CD14-positive monocyte (primary cell): ENCODE measurements around the gene SMAD9. TPM values are rescaled to one million over a fixed set of nuclear protein-coding genes. Genes with fewer than 3 reads are reported as not detected.

Source experiments
- DNase-seq, 3 donors: peaks; one replicate each; pipeline ENCODE4 v3.0.0-alpha.2; 2011 to 2022
- H2AFZ ChIP-seq: 2 replicates; pipeline ENCODE4 v1.6.0; 2012; ENCODE audit warnings: mild to moderate bottlenecking, low read depth, low read length, inconsistent platforms; ENCODE audit not compliant: insufficient read depth, poor library complexity, severe bottlenecking
- H3K27ac ChIP-seq, 2 donors: 1 replicate in 1 of 2; 2 replicates in 1 of 2; pipeline ENCODE4 v1.5.1; 2012 to 2013; ENCODE audit warnings: low read length in 2 of 2, control low read depth in 1 of 2, inconsistent platforms in 1 of 2, low read depth in 1 of 2, mild to moderate bottlenecking in 1 of 2
- H3K27me3 ChIP-seq, 2 donors: one replicate each; pipeline versions ENCODE4 v1.6.0 to v1.6.1; 2011 to 2013; ENCODE audit warnings: low read length in 2 of 2; ENCODE audit not compliant: control insufficient read depth in 2 of 2, insufficient read depth in 2 of 2
- H3K36me3 ChIP-seq, 2 donors: replicated peaks in 1 of 2; 1 replicate in 1 of 2; 2 replicates in 1 of 2; pipeline versions ENCODE4 v1.5.1 to v1.6.1; 2012 to 2013; ENCODE audit warnings: low read length in 2 of 2, control low read depth in 1 of 2, inconsistent platforms in 1 of 2, mild to moderate bottlenecking in 1 of 2; ENCODE audit not compliant: insufficient read depth in 2 of 2, control insufficient read depth in 1 of 2
- H3K4me1 ChIP-seq, 2 donors: 1 replicate in 1 of 2; 2 replicates in 1 of 2; pipeline versions ENCODE4 v1.5.1 to v1.6.1; 2012 to 2013; ENCODE audit warnings: low read length in 2 of 2, control low read depth in 1 of 2, inconsistent platforms in 1 of 2, mild to moderate bottlenecking in 1 of 2, moderate library complexity in 1 of 2; ENCODE audit not compliant: insufficient read depth in 2 of 2, control insufficient read depth in 1 of 2
- H3K4me2 ChIP-seq: replicated peaks from 2 replicates; pipeline ENCODE3; 2012; ENCODE audit warnings: low read length, moderate library complexity, mild to moderate bottlenecking; ENCODE audit not compliant: poor library complexity, severe bottlenecking; ENCODE audit errors: extremely low read depth
- H3K4me3 ChIP-seq, 3 experiments: fragments of 200-600 bp in 1 of 3; sonication (generic) in 1 of 3; replicated peaks in 1 of 3; 1 replicate in 2 of 3; 2 replicates in 1 of 3; pipeline ENCODE4 v1.5.1; 2011 to 2013; ENCODE audit warnings: low read length in 3 of 3, mild to moderate bottlenecking in 3 of 3, control low read depth in 2 of 3, low read depth in 2 of 3, inconsistent platforms in 1 of 3, moderate library complexity in 1 of 3
- H3K79me2 ChIP-seq: 2 replicates; pipeline ENCODE4 v1.6.0; 2012; ENCODE audit warnings: mild to moderate bottlenecking, control low read depth, inconsistent platforms, low read length, moderate library complexity; ENCODE audit not compliant: insufficient read depth
- H3K9ac ChIP-seq: 2 replicates; pipeline ENCODE4 v1.6.0; 2017; ENCODE audit warnings: low read length, mild to moderate bottlenecking; ENCODE audit not compliant: insufficient read depth, poor library complexity, severe bottlenecking
- H3K9me3 ChIP-seq, 2 donors: replicated peaks in 1 of 2; 1 replicate in 1 of 2; 2 replicates in 1 of 2; pipeline versions ENCODE4 v1.5.1 to v1.6.1; 2012 to 2013; ENCODE audit warnings: low read length in 2 of 2, control low read depth in 1 of 2; ENCODE audit not compliant: control insufficient read depth in 1 of 2, insufficient read depth in 1 of 2
- H4K20me1 ChIP-seq: 2 replicates; pipeline ENCODE4 v1.6.0; 2012; ENCODE audit warnings: mild to moderate bottlenecking, low read length, control low read depth, moderate library complexity; ENCODE audit not compliant: insufficient read depth
- H3K27ac Mint-ChIP-seq, 7 donors: one replicate each; pipeline ENCODE4 v1.8.0; 2020; ENCODE audit warnings: mild to moderate bottlenecking in 7 of 7, mixed read lengths in 7 of 7, moderate library complexity in 6 of 7, inconsistent platforms in 2 of 7
- H3K27me3 Mint-ChIP-seq, 3 donors: one replicate each; pipeline ENCODE4 v1.8.0; 2021 to 2022; ENCODE audit warnings: low read depth in 3 of 3, mild to moderate bottlenecking in 3 of 3, mixed read lengths in 3 of 3, moderate library complexity in 3 of 3, inconsistent platforms in 1 of 3
- H3K36me3 Mint-ChIP-seq, 2 donors: one replicate each; pipeline ENCODE4 v1.8.0; 2020; ENCODE audit warnings: mixed read lengths in 2 of 2, inconsistent platforms in 1 of 2, mild to moderate bottlenecking in 1 of 2
- H3K4me1 Mint-ChIP-seq: one replicate; pipeline ENCODE4 v1.8.0; 2020; ENCODE audit warnings: mild to moderate bottlenecking, mixed read lengths
- H3K4me3 Mint-ChIP-seq, 2 donors: one replicate each; pipeline ENCODE4 v1.8.0; 2020; ENCODE audit warnings: mild to moderate bottlenecking in 2 of 2, mixed read lengths in 2 of 2, moderate library complexity in 1 of 2
- H3K9me3 Mint-ChIP-seq, 7 donors: one replicate each; pipeline ENCODE4 v1.8.0; 2020 to 2022; ENCODE audit warnings: mixed read lengths in 7 of 7, mild to moderate bottlenecking in 6 of 7, moderate library complexity in 6 of 7, inconsistent platforms in 2 of 7
- WGBS: methylation state at CpG from one replicate; pipeline ENCODE4 v1.1.5; 2013; ENCODE audit warnings: missing lambda C conversion rate; ENCODE audit not compliant: insufficient coverage; 5-methylcytosine and 5-hydroxymethylcytosine counted together
- intact Hi-C, 2 donors: fragments of 100-400 bp; cut with micrococcal nuclease; formaldehyde crosslinking; loops; one replicate each; pipeline versions ENCODE4 v1.15.0 to v1.15.1; 2023
- polyA plus RNA-seq, 3 donors: library from polyadenylated mRNA; depleted of rRNA in 1 of 3; unstranded in 2 of 3; stranded (reverse) in 1 of 3; fragments of 300-500 nt in 2 of 3; fragments of >200 nt in 1 of 3; fragmentation: Illumina TruSeq in 2 of 3; gene quantifications; 1 replicate in 2 of 3; 2 replicates in 1 of 3; pipeline ENCODE4 v1.2.3, GENCODE V29; 2012 to 2021
- TF ChIP-seq, protein P1 (sequence below): fragments of 200-600 bp; IDR thresholded peaks from one replicate; pipeline ENCODE4 v1.8.0; 2022; ENCODE audit warnings: antibody characterized with exemption, mild to moderate bottlenecking

Gene SMAD9
- polyA plus RNA-seq, 3 donors, result not detected

DNA sequence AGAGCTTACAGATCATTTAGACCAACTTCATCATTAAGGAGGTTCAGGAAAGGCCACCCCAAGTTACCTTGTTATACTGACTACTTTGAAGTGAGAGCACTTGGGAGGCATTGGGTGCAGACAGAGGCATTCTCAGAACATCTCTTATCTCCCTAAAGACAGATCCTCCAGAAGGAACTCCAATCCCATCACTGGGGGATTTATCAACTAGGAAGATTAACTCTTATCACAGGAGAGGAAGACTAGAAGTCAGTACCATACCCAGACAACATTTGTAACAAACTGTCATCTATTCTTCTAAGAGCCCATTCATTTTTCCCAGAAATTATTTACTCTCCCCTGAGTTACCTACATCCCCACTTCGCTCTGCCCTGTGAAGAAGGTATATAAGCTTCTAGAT is 106.8 kb downstream of the SMAD9 start:
- Histone ChIP-seq H3K9ac (no peak overlapping the region), H3K27me3 (no peaks in the 10 kb centered on the region), H3K79me2 (no peaks in the 10 kb centered on the region), H3K4me2 (no peak overlapping the region), H3K4me1 (peaks cover 0 to 7% of the 10 kb centered on the region in 2 donors), H4K20me1 (no peaks in the 10 kb centered on the region), H3K4me3 (no peak overlapping the region), H3K36me3 (no peaks in the 10 kb centered on the region), H2AFZ (no peak overlapping the region), H3K27ac (no peak overlapping the region), H3K9me3 (no peaks in the 10 kb centered on the region)
- Mint-ChIP-seq H3K9me3 (no peaks in the 10 kb centered on the region), H3K27me3 (peaks cover 0 to 3% (median 2%) of the 10 kb centered on the region in 3 donors), H3K27ac (no peak overlapping the region), H3K4me3 (no peak overlapping the region), H3K36me3 (no peaks in the 10 kb centered on the region), H3K4me1 (peaks cover 9% of the 10 kb centered on the region)
- intact Hi-C loops, result no loop called here
- no peak for DNase-seq
- WGBS, result no CpG with 5 or more reads among the region's 1 CpG
- TF ChIP-seq, protein P1, sequence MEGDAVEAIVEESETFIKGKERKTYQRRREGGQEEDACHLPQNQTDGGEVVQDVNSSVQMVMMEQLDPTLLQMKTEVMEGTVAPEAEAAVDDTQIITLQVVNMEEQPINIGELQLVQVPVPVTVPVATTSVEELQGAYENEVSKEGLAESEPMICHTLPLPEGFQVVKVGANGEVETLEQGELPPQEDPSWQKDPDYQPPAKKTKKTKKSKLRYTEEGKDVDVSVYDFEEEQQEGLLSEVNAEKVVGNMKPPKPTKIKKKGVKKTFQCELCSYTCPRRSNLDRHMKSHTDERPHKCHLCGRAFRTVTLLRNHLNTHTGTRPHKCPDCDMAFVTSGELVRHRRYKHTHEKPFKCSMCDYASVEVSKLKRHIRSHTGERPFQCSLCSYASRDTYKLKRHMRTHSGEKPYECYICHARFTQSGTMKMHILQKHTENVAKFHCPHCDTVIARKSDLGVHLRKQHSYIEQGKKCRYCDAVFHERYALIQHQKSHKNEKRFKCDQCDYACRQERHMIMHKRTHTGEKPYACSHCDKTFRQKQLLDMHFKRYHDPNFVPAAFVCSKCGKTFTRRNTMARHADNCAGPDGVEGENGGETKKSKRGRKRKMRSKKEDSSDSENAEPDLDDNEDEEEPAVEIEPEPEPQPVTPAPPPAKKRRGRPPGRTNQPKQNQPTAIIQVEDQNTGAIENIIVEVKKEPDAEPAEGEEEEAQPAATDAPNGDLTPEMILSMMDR, result no peak

GRCh38 chr13:36807616-36808015 is 112.4 kb downstream of the SMAD9 start:
- Mint-ChIP-seq H3K27ac (no peak overlapping the region), H3K27me3 (peaks cover 0 to 4% (median 1%) of the 10 kb centered on the region in 3 donors), H3K4me1 (peaks cover 9% of the 10 kb centered on the region), H3K36me3 (no peaks in the 10 kb centered on the region), H3K4me3 (no peak overlapping the region), H3K9me3 (no peaks in the 10 kb centered on the region)
- no peak for DNase-seq
- intact Hi-C loops, result no loop called here
- no peaks in the 10 kb centered on the region for H3K9me3 ChIP-seq
- TF ChIP-seq, protein P1, result no peak
- no peak overlapping the region for H3K4me3 ChIP-seq
- H3K27me3 ChIP-seq, result no peaks in the 10 kb centered on the region
- no peak overlapping the region for H3K9ac ChIP-seq
- no peak overlapping the region for H3K27ac ChIP-seq
- no peaks in the 10 kb centered on the region for H4K20me1 ChIP-seq
- no peaks in the 10 kb centered on the region for H3K4me1 ChIP-seq
- 100% methylated on average over 2 of the region's 2 CpGs for WGBS
- no peaks in the 10 kb centered on the region for H3K79me2 ChIP-seq
- H3K4me2 ChIP-seq, result no peak overlapping the region
- no peak overlapping the region for H2AFZ ChIP-seq
- no peaks in the 10 kb centered on the region for H3K36me3 ChIP-seq
